Activated T-cell treated with anti-CD3 and anti-CD28 coated beads for 4 hours (primary cell): Measurements from ENCODE around the gene CTXN2.

Experiments
- DNase-seq: peaks from one replicate; pipeline ENCODE4 v3.0.0-alpha.2; 2020

CTXN2 gene

GRCh38 chr15:48191574-48192225, at the start of gene CTXN2:
Gene CTXN2 (plus strand): TSS chr15:48191665. CDS start chr15:48201301, 9,636 bp downstream.
- DNase-seq = no peak

GRCh38 chr15:48143856-48144255, 47.6 kb upstream of the CTXN2 start:
- DNase-seq = no peak

- no peak for DNase-seq
These were observed 46.6 kb upstream of the CTXN2 start for GRCh38 chr15:48144889-48145288.

- no peak for DNase-seq
These were observed 45.5 kb upstream of the CTXN2 start for GRCh38 chr15:48145923-48146322.

GRCh38 chr15:48147358-48147757, 44.1 kb upstream of the CTXN2 start:
- DNase-seq = no peak

- no peak for DNase-seq
These were observed 41.6 kb upstream of the CTXN2 start for GRCh38 chr15:48149858-48150257.

GRCh38 chr15:48153526-48153925, 37.9 kb upstream of the CTXN2 start:
- DNase-seq = no peak

- DNase-seq = no peak
These were observed 22.8 kb upstream of the CTXN2 start for GRCh38 chr15:48168616-48169015.

- DNase-seq = no peak
These were observed 20.5 kb upstream of the CTXN2 start for GRCh38 chr15:48170981-48171380.

- no peak for DNase-seq
These were observed 16.3 kb upstream of the CTXN2 start for GRCh38 chr15:48175126-48175525.

- DNase-seq = no peak
These were observed 15.4 kb upstream of the CTXN2 start for GRCh38 chr15:48176112-48176511.

- DNase-seq = no peak
These were observed 14.5 kb upstream of the CTXN2 start for GRCh38 chr15:48176957-48177356.

- no peak for DNase-seq
These were observed 14.1 kb upstream of the CTXN2 start for GRCh38 chr15:48177383-48177765.

GRCh38 chr15:48177766-48178647, 13.5 kb upstream of the CTXN2 start, which contains the start of gene MYEF2:
Gene MYEF2 (minus strand): TSS chr15:48178295. CDS start chr15:48178237, 58 bp downstream.
- peak; percentile 57 for DNase-seq

GRCh38 chr15:48178648-48178931, 12.9 kb upstream of the CTXN2 start:
- no peak for DNase-seq

- DNase-seq = no peak
These were observed 8.7 kb upstream of the CTXN2 start for GRCh38 chr15:48182749-48183148.

- no peak for DNase-seq
These were observed 5.9 kb upstream of the CTXN2 start for GRCh38 chr15:48185529-48185928.

- no peak for DNase-seq
These were observed 5.2 kb upstream of the CTXN2 start for GRCh38 chr15:48186271-48186670.

GRCh38 chr15:48190932-48191573, 412 bp upstream of the CTXN2 start:
- peak; percentile 10 for DNase-seq

GRCh38 chr15:48202068-48202467, 10.6 kb downstream of the CTXN2 start:
- no peak for DNase-seq

- no peak for DNase-seq
These were observed 14.5 kb downstream of the CTXN2 start, which contains the start of gene SLC12A1 for GRCh38 chr15:48205981-48206380. Gene SLC12A1 (plus strand): TSS chr15:48206302. CDS start chr15:48207720, 1,418 bp downstream.

- DNase-seq = no peak
These were observed 29.8 kb downstream of the CTXN2 start for GRCh38 chr15:48221261-48221660.

- no peak for DNase-seq
These were observed 30.4 kb downstream of the CTXN2 start for GRCh38 chr15:48221885-48222284.

- no peak for DNase-seq
These were observed 31.2 kb downstream of the CTXN2 start for GRCh38 chr15:48222627-48223026.
